IPS-18c (cell line): ENCODE results near the gene JUN.

Experiments
- H3K4me3 ChIP-seq: 2 replicates; pipeline ENCODE4 v1.7.0; 2013; ENCODE audit warnings: low read depth, mild to moderate bottlenecking, low read length, moderate library complexity; ENCODE audit not compliant: insufficient read depth
- H3K9me3 ChIP-seq: one replicate; pipeline ENCODE4 v1.6.1; 2013; ENCODE audit warnings: mild to moderate bottlenecking, low read length, moderate library complexity; ENCODE audit not compliant: control insufficient read depth, insufficient read depth

The JUN gene

DNA sequence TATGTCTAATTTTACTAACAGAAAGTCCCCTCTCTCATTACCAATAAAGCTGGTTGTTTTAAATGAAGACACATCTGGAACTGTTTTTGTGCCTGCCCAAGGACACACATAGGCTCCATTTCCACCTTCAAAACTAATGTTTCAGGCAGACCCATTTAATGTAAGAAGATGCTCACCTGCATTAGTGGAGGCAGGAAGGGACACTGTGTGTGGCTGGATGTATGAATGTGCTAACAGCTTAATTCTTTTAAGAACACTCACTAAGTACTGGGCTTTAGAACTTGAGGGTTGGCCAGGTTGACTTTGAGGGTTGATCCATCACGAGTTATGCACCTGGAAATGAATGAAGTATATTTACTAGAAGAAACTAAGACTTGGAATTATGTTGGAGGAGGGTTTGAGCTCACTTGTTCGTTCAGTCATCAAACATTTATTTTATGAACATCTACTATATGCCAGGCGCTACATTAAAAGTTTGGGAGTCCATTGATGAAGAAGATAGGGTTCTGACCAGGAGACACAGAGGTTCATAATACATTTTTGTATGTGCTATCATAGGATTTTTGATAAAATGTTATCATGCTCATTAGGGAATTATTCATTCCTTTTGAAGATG, 5.4 kb downstream of the JUN start:
- Histone ChIP-seq H3K4me3 (no peak overlapping the region), H3K9me3 (no peaks in the 10 kb centered on the region)

- Histone ChIP-seq H3K9me3 (no peaks in the 10 kb centered on the region), H3K4me3 (no peak overlapping the region)
Observed at GRCh38 chr1:58774027-58774426, 9.8 kb downstream of the JUN start.

DNA sequence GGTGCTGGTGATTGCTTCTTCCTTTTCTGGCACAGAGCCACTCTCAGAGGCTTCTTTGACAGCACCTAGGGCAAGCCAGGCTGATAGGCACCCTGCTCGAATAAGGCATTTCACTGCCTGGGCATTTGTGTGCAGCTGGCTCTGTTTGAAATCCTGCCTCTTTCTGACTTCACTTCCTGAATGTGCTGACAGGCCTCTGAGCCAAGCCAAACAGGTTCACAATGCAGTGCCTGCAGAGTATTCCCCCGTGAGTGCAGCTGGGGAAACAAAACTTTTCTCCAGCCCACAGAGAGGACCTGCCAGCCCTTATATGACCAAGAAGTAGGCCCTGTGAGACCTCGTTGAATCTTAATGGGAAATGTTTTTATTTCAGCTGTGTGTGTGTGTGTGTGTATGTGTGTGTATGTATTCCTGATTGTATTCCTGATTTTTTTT, 10.4 kb downstream of the JUN start:
- no peak overlapping the region for H3K4me3 ChIP-seq

DNA sequence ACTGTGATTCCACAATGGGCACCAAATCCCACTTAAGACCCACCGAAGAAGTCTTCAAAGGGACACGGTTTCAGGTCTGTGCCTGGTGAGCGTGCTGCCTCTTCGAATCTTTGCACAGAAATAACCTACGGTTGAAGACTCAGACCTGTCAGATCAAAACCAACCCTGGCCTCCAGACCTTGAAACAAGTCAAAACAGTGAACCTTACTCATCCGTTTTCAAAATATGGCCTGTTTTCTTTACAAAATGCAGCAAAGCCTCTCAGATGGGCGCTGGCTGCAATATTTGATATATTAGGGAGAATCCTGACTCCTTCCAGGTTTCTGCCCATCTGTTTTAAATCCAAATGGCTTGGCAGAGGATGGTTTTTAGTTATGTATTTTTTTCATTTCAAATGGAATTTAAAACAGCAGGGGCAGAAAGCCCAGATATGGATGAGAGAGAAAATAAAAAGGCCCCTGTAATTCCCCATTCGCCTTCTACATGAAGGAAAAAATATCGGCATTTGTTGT, 14.0 kb downstream of the JUN start:
- H3K4me3 ChIP-seq, result no peak overlapping the region
- no peaks in the 10 kb centered on the region for H3K9me3 ChIP-seq

More for the DNA sequence above, 10.4 kb downstream of the JUN start:
- no peaks in the 10 kb centered on the region for H3K9me3 ChIP-seq

- H3K9me3 ChIP-seq, result no peaks in the 10 kb centered on the region
- H3K4me3 ChIP-seq, result no peak overlapping the region
Observed at GRCh38 chr1:58768971-58769808, 14.7 kb downstream of the JUN start.

- Histone ChIP-seq H3K9me3 (no peaks in the 10 kb centered on the region), H3K4me3 (no peak overlapping the region)
Observed at GRCh38 chr1:58768191-58768731, 15.6 kb downstream of the JUN start.

DNA sequence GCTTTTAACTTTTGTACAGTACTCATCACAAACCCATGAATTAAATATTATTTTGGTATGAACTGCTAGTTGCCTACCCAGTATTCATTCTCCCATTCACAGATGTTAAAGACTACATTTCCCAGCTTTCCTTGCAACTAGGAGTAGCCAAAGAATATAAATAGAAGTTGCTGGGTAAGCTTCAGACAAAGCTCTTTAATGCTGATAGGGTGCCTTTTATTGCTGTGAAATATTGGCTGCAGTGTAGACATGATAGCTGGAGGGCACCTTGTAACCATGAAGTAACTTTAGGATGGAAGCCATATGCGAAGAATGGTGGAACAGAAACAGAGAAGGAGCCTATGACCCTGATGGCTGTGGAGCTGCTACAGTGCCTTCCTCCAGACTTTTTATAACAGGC, 16.7 kb downstream of the JUN start:
- Histone ChIP-seq H3K9me3 (no peaks in the 10 kb centered on the region), H3K4me3 (no peak overlapping the region)

- H3K9me3 ChIP-seq, result no peaks in the 10 kb centered on the region
- no peak overlapping the region for H3K4me3 ChIP-seq
Observed at GRCh38 chr1:58765441-58765840, 18.4 kb downstream of the JUN start.

DNA sequence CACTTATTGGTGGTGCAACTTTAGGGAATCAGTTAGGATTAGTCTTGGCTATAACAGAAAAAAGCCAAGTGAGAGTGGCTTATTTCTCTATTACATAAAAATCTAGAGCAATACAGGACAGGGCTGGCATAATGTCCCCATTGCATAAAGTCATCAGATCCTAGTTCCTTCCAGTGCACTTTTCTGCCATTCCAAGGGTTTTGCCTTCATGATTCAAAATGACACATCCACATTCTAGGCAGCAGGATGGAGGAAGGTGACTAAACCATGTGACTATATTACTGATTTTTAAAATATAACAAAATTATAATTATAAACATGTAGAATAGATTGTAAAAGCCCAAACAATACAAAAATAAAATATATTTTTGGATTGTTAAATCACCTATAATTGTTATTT, 18.8 kb downstream of the JUN start:
- H3K4me3 ChIP-seq, result no peak overlapping the region
- no peaks in the 10 kb centered on the region for H3K9me3 ChIP-seq

- no peak overlapping the region for H3K4me3 ChIP-seq
- H3K9me3 ChIP-seq, result no peaks in the 10 kb centered on the region
Observed at GRCh38 chr1:58764294-58764978, 19.4 kb downstream of the JUN start.

DNA sequence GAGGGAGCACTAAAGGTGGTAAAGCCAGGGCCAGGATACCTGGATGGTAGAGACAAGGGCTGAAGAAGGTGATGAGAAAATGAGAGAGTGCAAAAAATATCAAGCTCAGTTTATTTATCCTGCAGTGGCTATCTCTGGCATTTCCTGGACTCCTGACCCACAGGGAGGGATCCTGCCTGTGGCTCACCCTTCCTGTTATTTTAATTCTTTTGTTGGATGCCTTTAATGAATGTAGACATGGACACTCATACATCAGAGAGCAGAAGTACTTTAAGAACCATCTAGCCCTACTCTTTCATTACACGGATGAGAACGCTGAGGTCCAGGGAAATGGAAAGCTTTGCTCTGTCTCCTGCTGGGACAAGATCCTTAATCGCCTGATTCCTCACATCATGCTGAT, 20.6 kb downstream of the JUN start:
- Histone ChIP-seq H3K4me3 (no peak overlapping the region), H3K9me3 (no peaks in the 10 kb centered on the region)

GRCh38 chr1:58762806-58763205, 21.0 kb downstream of the JUN start:
- Histone ChIP-seq H3K4me3 (no peak overlapping the region), H3K9me3 (no peaks in the 10 kb centered on the region)

GRCh38 chr1:58755468-58755872, 28.4 kb downstream of the JUN start:
- H3K4me3 ChIP-seq, result no peak overlapping the region
- no peaks in the 10 kb centered on the region for H3K9me3 ChIP-seq

DNA sequence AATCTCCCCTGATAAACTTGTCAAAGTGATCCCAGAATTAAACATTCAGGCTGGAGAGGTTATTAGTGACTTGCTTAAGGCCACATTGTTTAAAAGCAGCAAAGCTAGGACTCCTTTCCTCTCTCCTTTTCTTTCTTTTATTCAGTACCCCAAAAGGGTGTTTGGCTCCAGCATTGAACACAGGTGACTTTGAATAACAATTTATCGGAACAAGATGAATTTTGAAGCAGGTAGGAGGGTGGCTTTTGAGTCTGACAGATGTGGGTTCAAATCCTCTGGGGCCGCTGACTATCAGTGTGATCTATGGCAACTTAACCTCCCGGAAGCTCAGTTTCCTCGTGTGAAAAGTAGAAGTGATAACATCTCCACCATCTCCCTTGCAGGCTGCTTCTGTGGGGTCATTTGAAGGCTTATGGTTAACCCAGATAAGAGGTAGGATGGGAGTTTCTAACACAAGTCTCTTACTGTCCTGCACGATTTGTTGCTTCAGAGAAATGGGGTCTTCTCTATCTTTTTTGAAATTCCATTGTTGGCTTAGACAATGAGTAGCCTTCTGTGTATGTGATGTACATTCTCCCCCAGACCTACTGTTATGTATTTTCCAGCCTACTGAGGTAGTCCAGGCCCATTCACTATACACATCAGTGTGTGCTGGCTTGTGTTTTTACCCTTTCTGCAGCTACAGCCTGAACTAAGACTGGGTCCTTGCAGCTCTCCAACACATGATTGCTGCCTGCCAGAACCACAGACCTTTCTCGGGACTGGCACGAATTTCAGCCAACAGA, 29.0 kb downstream of the JUN start:
- Histone ChIP-seq H3K9me3 (no peaks in the 10 kb centered on the region), H3K4me3 (no peak overlapping the region)

GRCh38 chr1:58754073-58754613, 29.7 kb downstream of the JUN start:
- Histone ChIP-seq H3K4me3 (no peak overlapping the region), H3K9me3 (no peaks in the 10 kb centered on the region)

DNA sequence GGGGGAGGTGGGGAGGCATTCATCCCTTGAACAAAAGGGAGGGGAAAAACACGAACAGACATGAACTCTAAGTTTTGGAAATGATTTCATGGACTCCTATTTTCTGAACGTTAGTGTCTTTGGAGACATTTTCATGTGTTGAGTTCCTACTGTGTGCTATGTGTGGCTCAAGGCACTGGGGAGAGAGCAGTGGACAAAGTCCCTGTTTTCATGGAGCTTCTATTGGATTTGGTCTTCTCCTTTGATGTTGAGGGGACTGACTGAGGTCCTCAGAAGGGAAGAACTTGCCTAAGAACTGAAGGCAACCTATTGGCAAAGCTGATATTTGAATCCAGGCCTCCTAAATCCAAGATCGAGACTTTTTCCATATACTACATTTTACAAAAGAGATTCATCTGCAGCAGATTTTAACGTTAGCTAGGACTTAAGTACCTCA, 30.4 kb downstream of the JUN start:
- Histone ChIP-seq H3K4me3 (no peak overlapping the region), H3K9me3 (no peaks in the 10 kb centered on the region)

DNA sequence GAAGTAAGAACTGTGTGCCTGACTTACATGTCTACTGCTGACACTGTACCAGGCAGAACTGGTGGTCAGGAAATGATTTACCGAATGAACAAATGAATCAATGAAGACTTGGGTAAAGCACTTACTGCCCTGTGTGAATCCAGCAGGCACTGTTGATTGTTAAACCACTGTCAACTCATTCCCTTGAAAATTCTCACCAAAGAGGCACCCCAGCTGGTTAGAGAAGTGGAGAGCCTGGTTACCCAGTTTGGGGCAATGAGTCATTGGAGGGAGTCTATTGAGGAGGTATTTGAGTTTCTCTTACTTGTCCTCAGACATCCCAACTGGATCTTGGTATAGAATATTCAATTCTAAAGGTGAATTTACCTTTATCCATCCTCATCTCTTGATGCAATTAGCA, 34.2 kb downstream of the JUN start:
- no peaks in the 10 kb centered on the region for H3K9me3 ChIP-seq
- H3K4me3 ChIP-seq, result no peak overlapping the region
